GM18505 (cell line): Measurements from ENCODE around the gene MGAT5.

Experiments
- ATAC-seq: cut with Tn5 transposase; IDR thresholded peaks from one replicate; pipeline ENCODE4 v1.9.1; 2021; ENCODE audit not compliant: unreplicated experiment
- POLR2A ChIP-seq: IDR thresholded peaks from 4 replicates; pipeline ENCODE4 v1.6.1; 2011; ENCODE audit warnings: borderline replicate concordance; ENCODE audit not compliant: insufficient read depth, insufficient read length; ENCODE audit errors: extremely low read depth

Gene MGAT5

GRCh38 chr2:134431838-134432434 lies 178.1 kb downstream of the MGAT5 start:
- TF ChIP-seq POLR2A = no peak
- ATAC-seq = no peak

GRCh38 chr2:134432435-134432883 lies 178.6 kb downstream of the MGAT5 start:
- TF ChIP-seq POLR2A = no peak
- no peak for ATAC-seq

- no peak for TF ChIP-seq POLR2A
Measured at GRCh38 chr2:134433469-134433868, 179.6 kb downstream of the MGAT5 start.

GRCh38 chr2:134433979-134434378 lies 180.1 kb downstream of the MGAT5 start:
- TF ChIP-seq POLR2A = no peak
- no peak for ATAC-seq

More at GRCh38 chr2:134433469-134433868, 179.6 kb downstream of the MGAT5 start:
- ATAC-seq = no peak

GRCh38 chr2:134435505-134435904 lies 181.6 kb downstream of the MGAT5 start:
- no peak for TF ChIP-seq POLR2A
- ATAC-seq = no peak

GRCh38 chr2:134435936-134436335 lies 182.1 kb downstream of the MGAT5 start:
- ATAC-seq = no peak
- no peak for TF ChIP-seq POLR2A

GRCh38 chr2:134436706-134437105 lies 182.8 kb downstream of the MGAT5 start:
- TF ChIP-seq POLR2A = no peak
- no peak for ATAC-seq

- ATAC-seq = no peak
- no peak for TF ChIP-seq POLR2A
Measured at GRCh38 chr2:134438371-134438770, 184.5 kb downstream of the MGAT5 start.

- no peak for ATAC-seq
- no peak for TF ChIP-seq POLR2A
Measured at GRCh38 chr2:134440336-134440909, 186.6 kb downstream of the MGAT5 start.

GRCh38 chr2:134441153-134441863 lies 187.4 kb downstream of the MGAT5 start:
- no peak for ATAC-seq

GRCh38 chr2:134443814-134444480 lies 190.1 kb downstream of the MGAT5 start:
- no peak for ATAC-seq
- no peak for TF ChIP-seq POLR2A

More at GRCh38 chr2:134441153-134441863, 187.4 kb downstream of the MGAT5 start:
- TF ChIP-seq POLR2A = no peak

GRCh38 chr2:134445116-134445515 lies 191.2 kb downstream of the MGAT5 start:
- no peak for TF ChIP-seq POLR2A
- ATAC-seq = no peak

- no peak for TF ChIP-seq POLR2A
- ATAC-seq = no peak
Measured at GRCh38 chr2:134445985-134446382, 192.1 kb downstream of the MGAT5 start.
